Endothelial cell of umbilical vein (primary cell): ENCODE measurements around the gene PVR. TPM values are rescaled to one million over a fixed set of nuclear protein-coding genes. Genes with fewer than 3 reads are reported as not detected.

Source experiments
- BruUV-seq: library from RNA; stranded (reverse); fragments of 400-500 nt; replicated peaks from 2 replicates; lab custom pipeline; 2021; lab: Mats Ljungman, UMichigan
- CTCF ChIA-PET: fragments of 300-600, 350-600 bp; sonication (Branson Sonifier 250); formaldehyde crosslinking; loops from one replicate; lab custom pipeline; 2021; ENCODE audit warnings: antibody characterized with exemption, inconsistent platforms; lab: Charles Lee
- POLR2A ChIA-PET: fragments of 300-600, 350-600 bp; sonication (Branson Sonifier 250); formaldehyde crosslinking; loops from one replicate; lab custom pipeline; 2021; ENCODE audit warnings: antibody characterized with exemption, inconsistent platforms; lab: Charles Lee
- DNase-seq: peaks from one replicate; pipeline ENCODE4 v3.0.0-alpha.2; 2011; ENCODE audit warnings: low read depth, low spot score
- FAIRE-seq: peaks from 2 replicates; lab custom pipeline; 2011; peaks lifted over from hg19 to GRCh38; lab: Jason Lieb, UNC
- H2AFZ ChIP-seq: 2 replicates; pipeline ENCODE4 v1.6.0; 2012; ENCODE audit warnings: low read depth, low read length, control low read depth, inconsistent platforms
- H3K27ac ChIP-seq: 2 replicates; pipeline ENCODE4 v1.5.1; 2011; ENCODE audit warnings: low read depth, mild to moderate bottlenecking, control low read depth, low read length, moderate library complexity; ENCODE audit not compliant: insufficient read depth
- H3K27me3 ChIP-seq, 2 experiments: 2 replicates each; pipeline versions ENCODE4 v1.6.0 to v1.6.1; 2011; ENCODE audit warnings: low read length in 2 of 2, mixed read lengths in 1 of 2; ENCODE audit not compliant: control insufficient read depth in 2 of 2, insufficient read depth in 2 of 2
- H3K36me3 ChIP-seq, 2 experiments: 2 replicates in 1 of 2; 3 replicates in 1 of 2; pipeline ENCODE4 v1.5.1; 2011; ENCODE audit warnings: low read length in 2 of 2, mild to moderate bottlenecking in 1 of 2, moderate library complexity in 1 of 2; ENCODE audit not compliant: control insufficient read depth in 2 of 2, insufficient read depth in 2 of 2; ENCODE audit errors: extremely low read depth in 1 of 2
- H3K4me1 ChIP-seq: 3 replicates; pipeline ENCODE4 v1.5.1; 2011; ENCODE audit warnings: mild to moderate bottlenecking, low read length; ENCODE audit not compliant: control insufficient read depth, insufficient read depth; ENCODE audit errors: extremely low read depth
- H3K4me2 ChIP-seq: 2 replicates; pipeline ENCODE4 v1.6.1; 2011; ENCODE audit warnings: low read length, control low read depth, mixed read lengths; ENCODE audit not compliant: insufficient read depth
- H3K4me3 ChIP-seq, 3 experiments: fragments of 200-600 bp in 1 of 3; sonication (generic), shearing (Covaris generic) in 1 of 3; replicated peaks in 1 of 3; 2 replicates each; pipeline ENCODE4 v1.5.1; 2011 to 2016; ENCODE audit warnings: control low read depth in 3 of 3, low read length in 3 of 3, mild to moderate bottlenecking in 2 of 3, inconsistent platforms in 1 of 3, low read depth in 1 of 3, moderate library complexity in 1 of 3; ENCODE audit not compliant: insufficient read depth in 1 of 3
- H3K79me2 ChIP-seq: 2 replicates; pipeline ENCODE4 v1.6.0; 2012; ENCODE audit warnings: low read length, inconsistent platforms; ENCODE audit not compliant: control insufficient read depth, insufficient read depth
- H3K9ac ChIP-seq: replicated peaks from 2 replicates; pipeline ENCODE3; 2011; ENCODE audit warnings: low read length, control low read depth; ENCODE audit not compliant: insufficient read depth; ENCODE audit errors: extremely low read depth
- H3K9me1 ChIP-seq: replicated peaks from 3 replicates; pipeline ENCODE4 v1.6.0; 2011; ENCODE audit warnings: mild to moderate bottlenecking, low read length; ENCODE audit not compliant: control insufficient read depth, insufficient read depth; ENCODE audit errors: extremely low read depth
- H3K9me3 ChIP-seq: replicated peaks from 2 replicates; pipeline ENCODE4 v1.5.1; 2012; ENCODE audit warnings: low read length, inconsistent platforms; ENCODE audit not compliant: control insufficient read depth, insufficient read depth
- H4K20me1 ChIP-seq: replicated peaks from 2 replicates; pipeline ENCODE3; 2011; ENCODE audit warnings: mild to moderate bottlenecking, low read length; ENCODE audit not compliant: control insufficient read depth, insufficient read depth; ENCODE audit errors: extremely low read depth
- CTCF ChIP-seq, 2 donors: IDR thresholded peaks; 1 replicate in 1 of 2; 2 replicates in 1 of 2; pipeline ENCODE4 v1.5.1; 2011; ENCODE audit warnings: low read length in 2 of 2, mild to moderate bottlenecking in 2 of 2, moderate library complexity in 2 of 2, control low read depth in 1 of 2, inconsistent platforms in 1 of 2, low read depth in 1 of 2; ENCODE audit not compliant: insufficient read depth in 1 of 2; ENCODE audit errors: extremely low read depth in 1 of 2
- EZH2 ChIP-seq: IDR thresholded peaks from 2 replicates; pipeline ENCODE4 v1.6.1; 2012; ENCODE audit warnings: borderline replicate concordance, low read depth, mild to moderate bottlenecking, moderate library complexity, low read length, inconsistent platforms; ENCODE audit not compliant: severe bottlenecking
- FOS ChIP-seq: IDR thresholded peaks from 2 replicates; pipeline ENCODE4 v1.6.1; 2011; ENCODE audit warnings: mild to moderate bottlenecking, low read length, moderate library complexity, borderline replicate concordance; ENCODE audit not compliant: insufficient read depth
- GATA2 ChIP-seq: IDR thresholded peaks from 2 replicates; pipeline ENCODE4 v1.7.0; 2011; ENCODE audit warnings: low read depth, mild to moderate bottlenecking, moderate library complexity, mixed read lengths, low read length; ENCODE audit not compliant: insufficient read length, insufficient read depth
- JUN ChIP-seq: IDR thresholded peaks from 2 replicates; pipeline ENCODE4 v1.6.1; 2011; ENCODE audit warnings: borderline replicate concordance, low read depth; ENCODE audit not compliant: insufficient read length, insufficient read depth
- MAX ChIP-seq: IDR thresholded peaks from 2 replicates; pipeline ENCODE4 v1.6.1; 2011; ENCODE audit not compliant: insufficient read depth, insufficient read length
- MYC ChIP-seq: IDR thresholded peaks from one replicate; pipeline ENCODE4 v1.6.1; 2011; ENCODE audit warnings: mild to moderate bottlenecking, low read depth, low read length
- POLR2A ChIP-seq: IDR thresholded peaks from 2 replicates; pipeline ENCODE4 v1.6.1; 2012; ENCODE audit warnings: low read depth, mild to moderate bottlenecking, control low read depth, low read length
- POLR2AphosphoS5 ChIP-seq: IDR thresholded peaks from 2 replicates; pipeline ENCODE4 v1.6.1; 2012; ENCODE audit warnings: low read depth, mild to moderate bottlenecking, control low read depth, low read length, moderate library complexity; ENCODE audit not compliant: insufficient read depth
- dilution Hi-C: fragments of 300-500 bp; cut with MboI; formaldehyde crosslinking; loops from one replicate; pipeline ENCODE4 v1.15.0; 2019; ENCODE audit warnings: low sequenced_read_pairs; ENCODE audit not compliant: extremely low pct_ligation_motif_present
- intact Hi-C: fragments of 100-400 bp; cut with micrococcal nuclease; formaldehyde crosslinking; loops from one replicate; pipeline ENCODE4 v1.10.0; 2022
- polyA plus RNA-seq, 4 experiments: library from polyadenylated mRNA; depleted of rRNA in 3 of 4; stranded (reverse) in 3 of 4; unstranded in 1 of 4; fragments of >200 nt; gene quantifications; 2 replicates each; pipeline versions ENCODE4 v1.2.1 to v1.2.3, GENCODE V29; 2011 to 2012; ENCODE audit warnings: missing spikeins in 1 of 4
- total RNA-seq: library from RNA; stranded (reverse); gene quantifications from 2 replicates; pipeline ENCODE4 v1.2.3, GENCODE V29; 2021

Gene PVR
- total and polyA plus RNA-seq, 2 donors (not counting 3 experiments of a cell fraction or from before 2014, with no cell fraction given), result 133 to 226 TPM

- no peaks in the 10 kb centered on the region for H3K9me1 ChIP-seq
- ChIA-PET POLR2A (interaction anchor here (0.8 kb wide), 1 partner anchor 21 kb away, joined by 4 read pairs; the partner anchor contains the start of gene PVR), CTCF (interaction anchor here (0.9 to 2.8 kb wide), 8 partner anchors 13 to 148 kb away, joined by 3 to 12 read pairs (median 4); no protein-coding TSS in a partner anchor)
- peaks cover 31% of the 10 kb centered on the region for H3K4me1 ChIP-seq
- no peaks in the 10 kb centered on the region for H3K36me3 ChIP-seq
- FAIRE-seq, result peak; percentile 74
- no peak overlapping the region for H3K4me3 ChIP-seq
- H3K27me3 ChIP-seq, result no peaks in the 10 kb centered on the region
- peak overlapping the region; percentile 40 for H3K9ac ChIP-seq
- BruUV-seq, result no TSS peak
- TF ChIP-seq POLR2A (no peak), CTCF (IDR thresholded peaks at IDR 0.05; ENCODE audit: extremely low read depth in 1 of 2, insufficient read depth in 1 of 2, low read depth in 1 of 2, low read length in 2 of 2) (no peak), MAX (no peak), JUN (no peak), MYC (no peak), POLR2AphosphoS5 (no peak), GATA2 (no peak), FOS (no peak), EZH2 (no peak)
- intact Hi-C loops, result no loop called here
- peak overlapping the region; percentile 31 for H3K27ac ChIP-seq
- DNase-seq, result peak; percentile 80
- H2AFZ ChIP-seq, result no peak overlapping the region
- dilution Hi-C loops, result no loop called here
- no peaks in the 10 kb centered on the region for H3K79me2 ChIP-seq
- H3K9me3 ChIP-seq, result no peaks in the 10 kb centered on the region
- H3K4me2 ChIP-seq, result no peak overlapping the region
- no peaks in the 10 kb centered on the region for H4K20me1 ChIP-seq
These were observed 20.6 kb upstream of the PVR start for GRCh38 chr19:44623080-44623479.
